GM21737 (cell line): Measurements from ENCODE around the gene SPOCK2.

ENCODE experiments used
- ATAC-seq: cut with Tn5 transposase; IDR thresholded peaks from one replicate; pipeline ENCODE4 v1.9.1; 2021; ENCODE audit warnings: mild to moderate bottlenecking, moderate library complexity; ENCODE audit not compliant: unreplicated experiment

Gene SPOCK2

DNA sequence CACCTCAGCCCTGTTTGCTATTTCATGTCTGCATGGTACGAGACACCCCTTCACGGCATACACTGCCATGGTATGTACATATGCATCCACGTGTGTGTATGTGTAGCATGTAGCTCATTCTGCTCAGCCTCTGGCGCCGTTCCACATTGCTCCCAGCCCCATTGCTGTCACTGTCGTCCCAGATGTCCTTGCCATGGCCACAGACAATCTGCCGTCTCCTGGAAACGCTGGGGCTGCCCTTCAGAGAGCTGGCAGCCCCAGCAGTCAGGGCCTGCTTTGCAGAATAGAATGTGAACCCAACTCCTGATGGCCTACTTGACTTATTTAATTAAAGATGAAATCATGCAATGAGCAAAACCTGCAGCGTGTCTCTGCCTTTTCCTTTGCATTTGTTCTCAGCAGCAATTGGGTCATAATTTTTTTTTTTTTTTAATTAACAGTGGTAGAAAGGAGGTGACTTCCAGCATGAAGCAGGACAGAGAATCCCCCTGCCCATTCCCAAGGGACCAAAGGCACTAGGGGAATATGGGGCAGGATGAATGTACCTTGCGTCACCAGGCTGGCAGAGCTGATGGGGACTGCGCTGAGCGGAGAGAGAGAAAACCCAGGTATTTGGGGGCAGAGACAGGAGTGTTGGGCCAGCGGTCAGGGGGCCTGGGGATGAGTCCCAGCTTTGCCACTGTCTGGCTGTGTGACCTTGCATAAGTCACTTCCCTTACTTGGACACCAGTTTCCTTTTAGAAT is 75.0 kb downstream of the SPOCK2 start:
- no peak for ATAC-seq

DNA sequence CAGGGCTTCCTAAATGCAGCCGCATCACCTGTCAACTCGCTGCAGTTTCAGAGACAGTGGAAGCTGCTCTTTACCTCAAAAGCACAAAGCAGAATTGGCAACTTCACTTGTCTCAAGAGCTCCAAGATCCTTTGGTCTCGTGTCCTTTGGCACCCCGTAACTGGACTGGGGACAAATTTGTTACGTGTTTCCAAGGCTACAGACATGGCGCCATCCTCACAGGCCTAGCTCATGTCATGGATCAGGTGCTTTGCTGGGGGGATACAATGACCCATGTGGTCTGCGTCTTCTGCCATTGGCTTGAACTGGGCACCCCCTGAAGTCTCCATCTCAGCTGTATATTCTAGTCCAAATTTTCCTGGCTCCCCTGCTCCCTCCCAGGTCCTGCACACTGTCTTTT is 75.6 kb downstream of the SPOCK2 start:
- ATAC-seq = no peak

DNA sequence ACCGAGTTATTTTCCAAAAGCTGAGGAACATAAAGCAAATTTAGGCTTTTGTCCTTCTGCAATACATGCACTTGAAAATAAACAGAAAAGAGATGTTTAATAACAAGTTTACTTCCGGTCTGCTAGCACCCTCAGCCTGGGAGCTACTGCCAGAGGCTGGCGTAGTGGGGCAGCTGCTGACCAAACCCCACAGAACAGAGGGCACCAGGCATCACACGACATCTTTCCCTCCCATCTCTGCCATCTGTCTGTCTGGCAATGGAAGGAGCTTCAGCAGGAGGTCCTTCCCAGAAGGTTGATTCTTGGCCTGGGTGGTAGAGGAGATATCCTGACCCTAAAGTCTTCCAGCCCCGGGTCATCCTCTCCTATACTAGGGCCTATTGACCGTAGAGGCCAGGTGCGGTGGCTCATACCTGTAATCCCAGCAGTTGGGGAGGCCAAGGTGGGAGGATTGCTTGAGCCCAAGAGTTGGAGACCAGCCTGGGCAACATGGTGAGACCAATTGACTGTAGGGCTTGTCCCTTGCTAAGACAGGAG is 76.3 kb downstream of the SPOCK2 start:
- ATAC-seq = no peak

DNA sequence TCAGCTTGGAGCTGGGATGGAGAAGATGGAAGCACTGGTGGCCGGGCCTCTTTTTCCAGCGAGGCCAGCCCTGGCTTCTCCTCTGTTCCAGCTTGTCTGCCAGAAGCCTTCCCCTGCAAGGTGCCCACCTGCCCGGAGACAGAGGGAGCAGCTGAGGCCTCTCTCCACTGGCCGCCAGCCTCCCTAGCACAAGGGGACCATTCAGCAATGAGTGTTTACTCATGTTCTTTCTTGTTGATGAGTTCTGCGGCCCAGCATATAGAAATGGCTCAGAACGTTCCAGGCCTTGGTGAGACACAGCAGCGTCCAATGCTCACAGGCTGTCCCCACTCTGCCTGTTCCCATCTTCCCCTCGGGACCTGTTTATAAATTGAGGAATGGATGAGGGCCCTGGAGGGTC is 76.9 kb downstream of the SPOCK2 start:
- no peak for ATAC-seq

DNA sequence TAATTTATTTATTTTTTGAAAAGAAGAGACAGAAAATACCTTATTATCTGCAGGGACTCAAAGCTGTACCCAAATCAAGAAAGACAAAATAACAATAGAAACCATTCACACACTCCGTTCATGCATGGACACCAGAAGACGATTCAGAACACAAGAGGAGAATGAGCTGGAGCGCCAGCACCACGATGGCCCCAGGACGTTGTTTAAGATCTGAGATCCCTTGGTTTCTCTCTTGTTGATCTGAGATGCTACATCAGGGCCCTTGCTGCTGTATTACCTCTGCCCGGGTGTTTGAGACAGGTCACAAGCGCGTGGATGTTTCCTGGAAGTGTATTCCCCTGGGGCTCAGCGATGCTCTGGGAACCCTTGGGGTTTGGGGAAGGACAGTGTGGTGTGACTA is 77.3 kb downstream of the SPOCK2 start:
- ATAC-seq = no peak

DNA sequence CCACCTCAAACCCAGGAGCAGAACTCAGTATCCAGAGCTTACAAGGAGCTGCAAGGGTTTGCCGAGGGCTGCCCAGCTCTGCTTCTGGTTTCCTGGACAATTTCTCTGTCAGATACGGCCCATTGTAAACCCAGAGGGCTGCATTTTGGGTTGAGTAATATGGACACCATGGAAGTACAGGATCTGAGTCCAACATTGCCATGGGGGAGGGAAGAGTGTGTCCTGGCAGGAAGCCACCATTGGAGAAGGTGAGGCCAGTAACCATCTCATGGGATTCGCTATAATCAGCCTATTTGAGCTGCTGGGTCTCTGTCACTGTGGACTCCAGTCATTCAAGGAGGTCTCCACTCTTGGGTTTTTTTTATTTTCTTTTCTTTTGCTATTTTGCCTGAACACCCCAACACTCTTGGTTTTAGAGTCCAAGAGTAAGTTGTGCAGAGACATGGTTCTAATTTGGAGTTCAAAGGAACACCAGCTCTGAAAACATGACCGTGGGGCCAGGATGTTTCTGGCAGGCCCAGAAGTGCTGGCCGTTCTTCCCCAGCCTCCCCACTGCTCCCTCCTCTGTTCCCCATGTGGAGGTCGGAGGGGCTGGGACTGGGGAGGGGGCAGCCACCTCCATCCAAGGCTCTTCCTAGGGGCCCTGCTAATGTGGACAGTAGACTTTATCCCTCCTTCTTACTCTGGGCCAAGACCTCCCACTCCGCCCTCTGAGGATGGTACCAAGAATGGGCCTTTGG is 77.9 kb downstream of the SPOCK2 start:
- ATAC-seq = no peak

DNA sequence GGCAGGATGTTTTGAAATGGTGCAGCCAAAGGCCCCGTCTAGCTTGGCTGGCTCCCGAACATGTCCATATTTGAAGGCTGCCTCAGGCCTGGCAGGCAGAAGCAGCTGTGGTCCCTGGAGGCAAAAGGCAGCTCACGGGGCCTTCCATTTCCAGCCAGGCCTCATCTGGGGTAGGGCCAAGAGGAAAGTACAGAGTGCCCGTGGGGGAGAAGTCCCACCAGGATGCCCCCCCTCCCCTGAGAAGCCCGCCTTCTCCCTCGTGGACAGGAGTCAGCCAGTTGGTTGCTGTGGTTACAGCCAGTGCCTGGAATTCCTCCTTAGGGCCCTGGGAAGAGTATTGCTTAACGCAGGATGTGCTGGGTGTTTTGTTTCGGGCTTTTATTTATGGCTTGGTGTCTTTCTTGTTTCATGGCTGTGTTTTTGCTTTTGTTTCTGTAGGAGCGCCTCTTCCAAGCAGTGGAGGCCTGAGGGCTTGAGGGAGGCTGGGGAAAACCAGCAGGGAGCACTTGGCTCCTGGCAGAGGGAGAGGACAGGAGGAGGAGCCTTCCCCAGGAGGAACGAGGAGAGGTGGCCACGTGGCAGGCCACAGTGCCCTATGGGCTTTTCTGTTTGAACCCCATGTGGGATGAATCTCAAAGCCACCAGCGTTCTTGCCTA is 78.8 kb downstream of the SPOCK2 start:
- ATAC-seq = no peak

DNA sequence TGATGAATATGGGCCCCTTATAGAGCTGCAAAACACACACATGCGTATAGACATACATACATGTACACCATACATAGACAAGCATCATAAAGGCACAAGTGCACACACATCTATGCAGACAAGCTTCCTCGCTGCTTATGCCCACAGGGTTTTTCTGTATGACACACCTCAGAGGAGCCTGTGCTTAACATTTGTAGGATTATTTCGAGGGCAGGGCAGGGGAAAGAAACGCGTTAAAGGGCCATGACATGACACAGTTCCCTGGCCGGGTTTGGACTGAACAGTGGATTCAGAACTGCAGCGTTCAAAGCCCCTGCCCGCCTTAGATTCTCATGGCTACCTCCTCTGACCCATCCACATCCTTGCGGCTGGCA is 79.3 kb downstream of the SPOCK2 start:
- ATAC-seq = no peak
